Measurements from ENCODE around the gene NABP1.

The NABP1 gene

GRCh38 chr2:191707542-191707941 lies 29.6 kb downstream of the NABP1 start:
- DNase-seq (ENCODE audit: low read depth, low spot score) = no peak

- peak; percentile 41 for DNase-seq (ENCODE audit: low read depth, low spot score)
Measured at GRCh38 chr2:191710411-191710900, 32.5 kb downstream of the NABP1 start.

- no peak for DNase-seq (ENCODE audit: low read depth, low spot score)
Measured at GRCh38 chr2:191711621-191712020, 33.7 kb downstream of the NABP1 start.

GRCh38 chr2:191713837-191714236 lies 35.9 kb downstream of the NABP1 start:
- DNase-seq (ENCODE audit: low read depth, low spot score) = no peak

GRCh38 chr2:191714925-191715324 lies 37.0 kb downstream of the NABP1 start:
- no peak for DNase-seq (ENCODE audit: low read depth, low spot score)

- no peak for DNase-seq (ENCODE audit: low read depth, low spot score)
Measured at GRCh38 chr2:191715471-191715870, 37.5 kb downstream of the NABP1 start.

- no peak for DNase-seq (ENCODE audit: low read depth, low spot score)
Measured at GRCh38 chr2:191719261-191719660, 41.3 kb downstream of the NABP1 start.

GRCh38 chr2:191719938-191720337 lies 42.0 kb downstream of the NABP1 start:
- no peak for DNase-seq (ENCODE audit: low read depth, low spot score)

GRCh38 chr2:191721331-191721730 lies 43.4 kb downstream of the NABP1 start:
- DNase-seq (ENCODE audit: low read depth, low spot score) = no peak

- no peak for DNase-seq (ENCODE audit: low read depth, low spot score)
Measured at GRCh38 chr2:191724015-191724414, 46.1 kb downstream of the NABP1 start.

- DNase-seq (ENCODE audit: low read depth, low spot score) = no peak
Measured at GRCh38 chr2:191728750-191729624, 51.1 kb downstream of the NABP1 start.

- DNase-seq (ENCODE audit: low read depth, low spot score) = no peak
Measured at GRCh38 chr2:191730263-191730662, 52.3 kb downstream of the NABP1 start.

Data from smooth muscle cell of the brain vasculature (primary cell).